ENCODE data around the gene UGT2A3.

UGT2A3 gene

DNA sequence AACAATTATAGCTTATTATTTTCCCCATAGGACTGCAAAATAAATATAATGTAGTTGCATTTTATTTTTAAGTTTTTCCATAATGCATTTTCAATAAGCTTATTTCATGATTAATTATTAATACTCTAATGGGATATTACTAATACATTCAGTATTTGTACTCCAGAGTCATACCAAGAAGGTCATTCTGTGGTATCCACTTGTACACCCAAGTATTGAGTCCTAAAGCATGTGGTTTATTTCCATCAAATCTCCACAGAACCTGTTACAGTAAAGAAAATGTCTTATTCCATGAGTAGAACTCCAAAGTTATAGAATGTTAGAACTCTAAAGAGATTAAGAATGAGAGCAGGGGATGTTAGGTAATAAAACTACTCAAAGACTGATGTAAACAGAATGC, 30.6 kb downstream of the UGT2A3 start:
- no peak overlapping the region for H3K4me3 ChIP-seq (ENCODE audit: low read depth, low read length)
- no peak for DNase-seq (ENCODE audit: low read depth)

DNA sequence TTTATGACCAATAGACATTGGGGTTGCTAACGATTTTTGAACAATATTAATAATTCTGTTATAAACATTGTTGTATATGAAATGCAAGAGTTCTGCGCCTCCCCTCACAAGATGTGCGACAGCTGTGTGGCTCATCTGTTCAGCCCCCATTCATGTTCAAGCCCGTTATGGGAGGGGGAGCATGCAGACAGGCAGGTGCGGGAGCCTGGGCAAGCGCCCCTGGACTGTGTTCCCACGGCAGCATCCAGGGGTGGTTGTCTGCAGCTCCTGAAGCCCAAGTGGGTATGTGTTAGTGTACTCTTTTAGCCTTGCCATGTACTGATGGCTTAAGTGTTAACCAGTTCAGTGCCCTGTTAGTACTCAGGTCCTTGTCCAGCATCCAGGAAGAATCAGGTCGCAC, 34.6 kb downstream of the UGT2A3 start:
- DNase-seq (ENCODE audit: low read depth) = no peak
- H3K4me3 ChIP-seq (ENCODE audit: low read depth, low read length) = no peak overlapping the region

DNA sequence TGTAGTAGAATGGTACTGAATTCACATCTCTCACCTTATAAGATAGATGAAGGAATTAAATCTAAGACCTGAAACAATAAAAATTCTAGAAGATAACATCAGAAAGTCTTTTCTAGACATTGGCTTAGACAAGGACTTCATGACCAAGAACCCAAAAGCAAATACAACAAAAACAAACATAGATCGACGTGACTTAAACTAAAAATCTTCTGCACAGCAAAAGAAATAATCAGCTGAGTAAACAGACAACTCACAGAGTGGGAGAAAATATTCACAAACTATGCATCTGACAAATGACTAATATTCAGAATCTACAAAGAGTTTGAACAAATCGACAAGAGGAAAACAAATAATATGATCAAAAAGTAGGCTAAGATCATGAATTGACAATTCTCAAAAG, 38.8 kb downstream of the UGT2A3 start:
- no peak for DNase-seq (ENCODE audit: low read depth)
- H3K4me3 ChIP-seq (ENCODE audit: low read depth, low read length) = no peak overlapping the region

DNA sequence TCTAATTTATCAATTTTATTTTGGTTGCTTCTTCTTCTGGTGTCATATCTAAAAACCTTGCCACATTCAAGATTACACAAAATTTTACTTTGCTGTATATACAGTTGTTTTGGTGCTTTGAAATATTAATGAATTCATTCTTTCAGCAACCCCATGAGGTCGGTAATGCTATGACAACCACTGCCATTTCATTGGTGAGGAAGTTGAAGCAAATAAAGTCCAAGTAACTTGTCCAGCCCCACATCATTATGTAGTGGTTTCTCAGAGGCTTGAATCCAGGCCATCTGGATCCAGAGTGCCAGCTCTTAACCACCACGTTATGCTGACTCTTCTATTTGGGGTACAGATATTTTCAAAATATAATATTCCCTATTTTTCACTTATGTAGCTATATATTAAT, 42.2 kb downstream of the UGT2A3 start:
- H3K4me3 ChIP-seq (ENCODE audit: low read depth, low read length) = no peak overlapping the region
- no peak for DNase-seq (ENCODE audit: low read depth)

DNA sequence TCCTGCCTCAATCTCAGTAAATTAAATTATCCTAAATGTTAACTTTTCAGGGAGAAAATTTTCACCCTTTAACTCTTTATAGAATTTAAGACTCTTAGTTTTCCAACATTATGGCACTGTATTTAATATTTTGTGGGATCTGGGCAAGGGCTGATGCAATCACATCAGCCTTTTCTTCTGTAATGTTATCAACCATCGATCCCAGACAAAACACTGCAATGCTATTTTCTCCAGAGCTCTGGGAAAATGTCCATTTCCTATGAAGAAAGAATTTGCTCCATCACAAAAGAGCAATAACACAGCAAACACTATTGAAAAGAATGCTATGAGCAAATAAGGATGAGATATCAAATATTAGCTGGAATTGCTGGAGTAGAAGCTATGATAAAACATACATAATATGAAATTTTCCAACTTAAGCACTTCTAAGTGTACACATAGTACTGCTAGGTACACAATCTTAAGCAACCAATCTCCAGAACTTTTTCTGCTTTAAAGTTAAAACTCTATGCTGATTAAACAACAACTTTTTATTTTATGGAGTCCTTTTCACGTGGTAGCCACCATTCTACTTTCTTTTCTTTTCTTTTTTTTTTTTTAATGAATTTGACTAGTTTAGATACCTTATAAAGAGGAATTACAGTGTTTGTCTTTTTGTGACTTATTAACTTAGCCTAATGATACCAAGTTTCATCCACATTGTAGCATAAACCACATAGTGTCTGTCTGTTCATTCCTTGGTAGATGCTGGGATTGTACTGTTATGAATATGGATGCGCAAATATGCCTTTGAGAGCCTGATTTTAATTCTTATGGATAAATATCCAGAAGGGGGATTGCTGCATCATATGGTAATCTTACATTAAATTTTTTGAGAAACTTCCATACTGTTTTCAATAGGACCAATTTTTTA, 43.6 kb downstream of the UGT2A3 start:
- H3K4me3 ChIP-seq (ENCODE audit: low read depth, low read length) = no peak overlapping the region
- DNase-seq (ENCODE audit: low read depth) = no peak

DNA sequence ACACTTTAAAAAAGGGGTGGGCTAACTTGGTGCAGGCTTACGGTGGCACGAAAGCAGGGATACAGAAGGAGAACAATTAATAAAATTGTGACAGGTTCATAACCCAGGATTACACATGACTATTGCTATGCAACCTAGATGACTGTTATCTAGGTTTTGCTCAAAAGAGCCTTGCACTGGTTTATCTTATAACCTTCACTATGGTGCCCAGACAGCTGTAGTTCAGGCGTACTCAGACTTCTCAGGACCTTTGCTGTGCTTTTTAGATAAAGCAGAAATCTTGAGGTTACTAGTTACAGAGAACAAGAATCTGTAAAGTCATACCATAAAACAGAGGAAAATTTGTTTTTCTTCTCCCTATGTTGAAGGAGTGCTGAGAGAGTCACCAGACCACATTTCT, 44.4 kb downstream of the UGT2A3 start:
- no peak for DNase-seq (ENCODE audit: low read depth)
- H3K4me3 ChIP-seq (ENCODE audit: low read depth, low read length) = no peak overlapping the region

DNA sequence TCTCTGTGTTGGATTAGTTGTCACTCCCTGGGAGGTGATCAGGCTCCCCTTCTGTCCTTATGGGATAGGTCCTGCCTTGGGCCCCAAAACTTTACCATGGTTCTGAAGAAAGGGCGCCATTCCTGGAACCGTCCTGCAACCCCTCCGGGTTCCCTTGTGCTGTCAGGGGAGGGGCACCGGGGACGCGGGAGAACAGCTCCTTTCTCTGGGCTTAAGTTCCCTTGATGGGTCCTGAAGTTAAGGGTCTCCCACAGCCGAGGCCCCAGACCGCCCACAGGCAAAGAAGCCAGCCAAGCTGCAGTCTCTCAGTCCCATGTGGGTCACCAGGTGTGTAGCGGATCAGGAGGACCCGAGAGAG, 44.8 kb downstream of the UGT2A3 start:
- DNase-seq (ENCODE audit: low read depth) = no peak
- no peak overlapping the region for H3K4me3 ChIP-seq (ENCODE audit: low read depth, low read length)

DNA sequence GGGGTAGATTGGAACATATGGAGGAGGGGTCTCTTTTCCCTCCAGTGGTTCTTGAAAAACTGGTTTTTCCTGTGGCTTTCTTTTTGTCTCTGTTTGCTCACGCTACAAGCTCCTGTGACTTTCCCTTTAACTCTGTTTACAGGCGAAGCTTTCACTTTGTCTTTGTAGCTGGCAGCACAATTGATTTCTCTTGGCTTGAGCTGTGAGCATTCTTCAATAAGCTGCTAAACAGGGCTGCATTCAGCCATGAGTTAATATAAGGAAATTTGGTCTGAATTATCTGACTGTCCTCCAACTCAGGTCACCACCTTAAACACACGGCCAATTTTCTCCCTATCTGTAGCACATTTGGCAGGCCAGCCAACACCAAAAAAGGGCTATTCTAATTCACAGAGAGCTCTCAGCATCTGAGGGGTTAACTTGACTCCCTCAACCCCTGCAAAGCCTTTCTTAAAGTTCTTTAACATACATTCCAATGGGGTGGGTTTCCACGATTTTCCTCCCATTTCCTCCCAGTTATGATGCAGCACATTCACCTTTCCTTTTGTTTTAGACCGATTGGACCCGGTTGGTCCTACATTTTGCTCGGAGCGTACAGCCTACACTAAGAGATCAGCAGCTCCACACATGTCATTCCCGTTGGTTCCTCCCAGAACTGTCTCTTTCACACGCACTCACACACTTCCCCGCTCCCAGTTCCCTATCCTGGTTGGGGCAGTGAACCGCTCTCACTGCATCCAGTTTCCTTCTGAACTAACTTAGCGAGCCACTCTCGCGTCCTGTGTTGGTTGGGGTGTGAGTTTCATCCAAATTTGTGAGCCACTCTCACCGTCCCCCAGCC, 45.4 kb downstream of the UGT2A3 start:
- H3K4me3 ChIP-seq (ENCODE audit: low read depth, low read length) = no peak overlapping the region
- no peak for DNase-seq (ENCODE audit: low read depth)

DNA sequence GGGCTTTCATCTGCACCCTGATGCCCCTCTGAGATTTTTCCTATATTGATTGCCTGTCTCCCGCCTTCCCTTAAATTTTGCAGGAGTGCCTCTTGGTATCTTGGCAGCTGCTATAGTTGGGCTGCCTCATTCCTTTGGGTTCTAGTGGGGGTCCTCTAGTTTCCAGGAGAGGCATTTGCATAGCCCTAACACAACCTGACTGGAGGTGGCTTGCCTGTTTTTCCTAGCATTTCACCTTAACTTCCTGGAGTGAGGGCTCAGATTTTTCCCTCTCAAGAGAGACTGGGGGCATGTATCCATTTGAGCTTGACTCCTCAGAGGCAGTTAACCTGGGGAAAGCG, 46.0 kb downstream of the UGT2A3 start:
- no peak for DNase-seq (ENCODE audit: low read depth)
- H3K4me3 ChIP-seq (ENCODE audit: low read depth, low read length) = no peak overlapping the region

DNA sequence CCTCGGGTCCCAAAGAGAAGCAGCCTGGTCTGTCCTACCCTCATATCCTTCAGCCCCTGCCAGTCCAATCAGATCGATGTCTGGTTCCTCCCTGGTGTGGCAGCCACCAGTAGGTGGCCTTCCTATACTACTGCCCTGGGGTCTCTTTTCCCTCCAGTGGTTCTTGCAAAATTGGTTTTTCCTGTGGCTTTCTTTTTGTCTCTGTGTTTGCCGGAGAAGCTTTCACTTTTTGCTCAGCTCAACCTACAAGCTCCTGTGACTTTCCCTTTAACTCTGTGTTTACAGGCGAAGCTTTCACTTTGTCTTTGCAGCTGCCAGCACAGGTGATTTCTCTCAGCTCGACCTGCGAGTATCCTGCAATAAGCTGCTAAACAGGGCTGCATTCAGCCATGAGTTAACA, 46.8 kb downstream of the UGT2A3 start:
- no peak for DNase-seq (ENCODE audit: low read depth)

DNA sequence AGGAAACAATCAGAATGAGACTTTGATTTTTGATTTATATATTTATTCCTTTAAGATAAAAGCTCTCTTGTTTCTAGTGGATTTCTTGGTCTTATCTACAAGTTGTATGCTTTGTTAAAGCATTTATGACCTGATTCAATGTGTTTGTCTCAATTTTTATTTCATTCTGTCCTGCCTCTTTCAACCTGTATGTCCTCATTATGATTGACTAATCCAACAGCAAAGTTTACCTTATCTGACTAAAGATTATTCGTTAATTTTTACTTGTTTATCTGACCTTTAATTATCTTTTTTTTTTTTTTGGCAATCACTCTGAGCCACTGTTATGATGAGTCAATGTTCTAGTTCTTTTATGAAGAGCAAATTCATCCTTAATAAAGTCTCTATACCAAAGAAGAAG, 54.9 kb downstream of the UGT2A3 start:
- H3K4me3 ChIP-seq (ENCODE audit: low read depth, low read length) = no peak overlapping the region
- no peak for DNase-seq (ENCODE audit: low read depth)

More for the DNA sequence above, 46.8 kb downstream of the UGT2A3 start:
- H3K4me3 ChIP-seq (ENCODE audit: low read depth, low read length) = no peak overlapping the region

DNA sequence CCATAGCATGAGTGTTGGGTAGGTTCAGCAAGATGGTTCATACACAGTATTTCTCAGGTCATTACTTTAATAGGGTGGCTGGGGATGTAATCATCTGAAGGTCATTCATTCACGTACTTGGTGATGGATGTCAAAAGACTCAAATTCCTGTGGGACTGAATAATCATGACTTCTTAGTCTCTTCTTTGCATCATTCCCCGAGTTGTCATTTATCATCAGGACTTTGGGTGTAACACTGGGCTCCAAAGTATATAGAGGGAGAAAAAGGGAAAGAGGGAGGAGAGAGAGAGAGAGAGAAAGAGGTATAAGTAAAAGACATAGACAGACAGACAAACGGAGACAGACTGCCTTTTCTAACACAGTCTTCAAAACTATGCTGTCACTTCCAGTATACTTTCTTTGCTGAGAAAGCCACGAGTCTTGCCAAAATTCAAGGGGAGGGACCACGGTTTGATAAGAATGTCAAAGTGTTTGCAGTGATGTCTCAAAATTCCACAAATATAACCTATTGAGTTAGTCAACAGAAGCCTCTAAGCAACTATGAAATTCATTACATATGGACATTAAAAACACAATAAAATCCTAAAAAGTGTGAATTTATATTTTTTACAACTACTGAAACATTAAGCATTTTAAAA, 55.9 kb downstream of the UGT2A3 start:
- H3K4me3 ChIP-seq (ENCODE audit: low read depth, low read length) = no peak overlapping the region
- no peak for DNase-seq (ENCODE audit: low read depth)

DNA sequence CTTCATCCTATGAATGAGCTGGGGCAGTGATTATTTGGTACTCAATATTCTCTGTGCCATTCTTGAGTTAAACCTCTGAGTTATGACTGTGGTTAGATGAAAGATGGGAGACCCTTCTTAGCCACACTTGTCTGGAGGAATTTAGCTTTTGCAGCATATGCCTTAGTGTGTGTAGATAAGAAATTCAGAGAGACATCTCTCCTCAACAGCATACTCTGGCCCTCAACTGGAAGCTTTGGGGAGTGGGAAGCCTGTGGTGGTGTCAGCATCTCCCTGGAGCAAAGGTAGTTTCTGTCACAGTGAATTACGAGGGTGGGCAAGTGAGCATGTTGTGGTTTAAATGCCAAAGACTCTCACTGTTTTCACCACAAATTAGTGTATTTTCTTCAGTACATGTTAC, 58.7 kb downstream of the UGT2A3 start:
- DNase-seq (ENCODE audit: low read depth) = no peak

DNA sequence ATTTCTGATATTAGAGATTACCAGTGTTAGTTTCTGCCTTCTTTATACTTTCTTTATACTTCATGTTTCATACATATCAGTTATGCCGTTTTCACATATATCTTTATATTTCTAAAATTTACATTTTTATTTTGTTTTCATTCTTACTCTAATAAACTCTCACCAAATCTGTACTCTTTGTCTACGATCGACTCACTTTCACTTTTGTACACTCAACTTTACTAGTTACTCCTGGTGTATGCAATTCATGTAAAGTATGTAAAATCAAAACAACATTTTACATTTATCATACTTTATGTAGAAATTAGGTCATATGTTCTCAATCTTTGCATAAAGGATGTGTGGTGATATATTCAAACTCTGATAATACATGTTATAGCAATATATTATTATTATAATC, 59.9 kb downstream of the UGT2A3 start:
- DNase-seq (ENCODE audit: low read depth) = no peak
- no peak overlapping the region for H3K4me3 ChIP-seq (ENCODE audit: low read depth, low read length)

More for the DNA sequence above, 58.7 kb downstream of the UGT2A3 start:
- H3K4me3 ChIP-seq (ENCODE audit: low read depth, low read length) = no peak overlapping the region

DNA sequence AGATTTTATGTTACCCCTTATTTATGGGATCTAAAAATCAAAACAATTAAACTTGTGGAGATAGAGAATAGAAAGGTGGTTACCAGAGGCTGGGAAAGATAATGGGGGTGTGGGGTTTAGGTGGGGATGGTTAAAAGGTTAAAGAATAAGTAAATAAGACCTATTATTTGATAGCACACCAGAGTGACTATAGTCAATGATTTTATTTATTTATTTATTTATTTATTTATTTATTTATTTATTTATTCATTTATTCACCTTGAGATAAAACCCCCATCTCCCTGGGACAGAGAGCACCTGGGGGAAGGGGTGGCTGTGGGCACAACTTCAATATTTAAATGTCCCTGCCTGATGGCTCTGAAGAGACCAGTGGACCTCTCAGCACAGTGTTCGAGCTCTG, 66.1 kb downstream of the UGT2A3 start:
- no peak for DNase-seq (ENCODE audit: low read depth)
- no peak overlapping the region for H3K4me3 ChIP-seq (ENCODE audit: low read depth, low read length)

DNA sequence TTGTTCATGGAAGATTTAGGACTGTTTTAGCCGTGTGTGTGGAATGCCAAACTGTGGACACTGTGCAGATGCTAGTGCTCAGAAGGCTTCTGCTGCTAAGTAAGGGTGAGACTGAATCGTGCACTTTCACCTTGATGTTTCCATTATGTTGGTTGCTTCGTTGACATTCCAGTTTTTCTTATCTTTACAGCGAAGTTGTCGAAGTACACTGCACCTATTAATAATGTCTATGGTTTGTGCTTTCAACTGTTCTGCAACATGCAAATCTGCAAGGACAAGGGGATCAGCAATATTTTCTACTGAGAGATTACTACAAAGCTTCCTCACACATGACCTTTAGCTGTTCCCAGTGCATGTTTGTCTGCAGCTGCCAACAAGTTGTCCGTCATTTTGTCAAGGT, 67.7 kb downstream of the UGT2A3 start:
- no peak overlapping the region for H3K4me3 ChIP-seq (ENCODE audit: low read depth, low read length)
- no peak for DNase-seq (ENCODE audit: low read depth)

All from skeletal muscle cell (primary cell).